ENCODE measurements around the gene UBN1.
"Not testable (repeated sequence)": the region's sequence is repeated elsewhere in the genome, so short reads cannot be mapped to it uniquely, and the experiment has no call there.

UBN1 gene

DNA sequence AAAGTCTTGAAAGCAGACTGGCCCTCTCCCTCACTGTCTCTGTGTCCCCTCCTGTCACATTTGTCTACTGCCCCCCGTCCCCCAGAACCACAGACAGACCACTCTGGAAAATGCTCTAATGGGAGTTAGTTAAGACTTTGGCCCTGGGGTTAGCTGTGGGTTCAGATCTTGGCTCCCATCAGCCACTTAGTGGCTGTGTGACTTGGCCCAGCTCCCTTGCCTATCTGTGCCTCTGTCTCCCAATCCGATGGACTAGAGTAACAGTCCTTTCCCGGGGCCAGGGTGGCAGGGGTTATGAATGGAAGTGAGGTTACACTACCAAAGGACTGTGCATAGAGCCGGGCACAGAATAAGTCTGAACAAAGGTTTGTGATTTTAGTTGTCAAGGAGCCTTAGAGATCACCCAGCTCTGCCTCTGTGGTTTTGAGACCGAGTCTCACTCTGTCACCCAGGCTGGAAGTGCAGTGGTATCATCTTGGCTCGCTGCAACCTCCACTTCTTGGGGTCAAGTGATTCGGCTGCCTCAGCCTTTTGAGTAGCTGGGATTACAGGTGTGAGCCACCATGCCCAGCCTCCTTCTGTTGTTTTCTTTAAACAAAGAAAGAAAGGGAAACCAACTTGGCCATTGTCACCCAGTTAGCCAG lies 66.0 kb downstream of the UBN1 start:
- DNase-seq = no peak

DNA sequence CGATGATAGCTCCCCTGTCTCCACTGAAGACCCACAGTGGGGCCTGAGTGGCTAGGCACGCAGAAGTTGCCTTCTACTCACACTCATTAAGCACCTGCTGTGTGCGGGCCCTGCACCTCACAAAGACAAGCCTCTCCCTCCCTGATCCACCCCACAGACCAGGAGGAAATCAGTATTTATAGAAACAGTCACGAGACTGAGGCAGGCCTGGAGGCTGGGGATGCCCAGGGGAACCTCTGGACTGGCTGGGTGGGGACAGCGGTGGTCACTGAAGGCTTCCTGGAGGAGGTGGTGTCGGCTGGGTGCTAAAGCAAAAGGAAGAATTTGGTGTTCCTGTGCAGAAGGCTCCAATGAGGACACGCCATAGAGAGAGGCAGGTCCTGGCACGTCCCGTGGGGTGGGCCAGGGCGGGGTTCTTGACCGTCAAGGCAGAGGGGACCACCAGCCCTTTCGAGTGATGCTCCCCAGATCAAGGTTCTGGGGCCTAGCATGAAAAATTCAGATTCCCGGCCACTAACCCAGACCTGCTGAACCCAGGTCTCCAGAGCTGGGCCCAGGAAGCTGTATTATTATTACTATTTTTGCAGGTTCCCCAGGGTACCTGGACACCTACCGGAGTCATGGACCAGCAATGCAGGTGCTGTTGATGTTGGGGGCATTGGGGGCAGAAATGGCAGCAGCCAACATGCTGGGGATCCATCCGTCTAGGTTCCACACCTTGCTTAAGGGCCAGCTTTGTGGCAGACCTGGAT lies 66.7 kb downstream of the UBN1 start:
- no peak for DNase-seq

DNA sequence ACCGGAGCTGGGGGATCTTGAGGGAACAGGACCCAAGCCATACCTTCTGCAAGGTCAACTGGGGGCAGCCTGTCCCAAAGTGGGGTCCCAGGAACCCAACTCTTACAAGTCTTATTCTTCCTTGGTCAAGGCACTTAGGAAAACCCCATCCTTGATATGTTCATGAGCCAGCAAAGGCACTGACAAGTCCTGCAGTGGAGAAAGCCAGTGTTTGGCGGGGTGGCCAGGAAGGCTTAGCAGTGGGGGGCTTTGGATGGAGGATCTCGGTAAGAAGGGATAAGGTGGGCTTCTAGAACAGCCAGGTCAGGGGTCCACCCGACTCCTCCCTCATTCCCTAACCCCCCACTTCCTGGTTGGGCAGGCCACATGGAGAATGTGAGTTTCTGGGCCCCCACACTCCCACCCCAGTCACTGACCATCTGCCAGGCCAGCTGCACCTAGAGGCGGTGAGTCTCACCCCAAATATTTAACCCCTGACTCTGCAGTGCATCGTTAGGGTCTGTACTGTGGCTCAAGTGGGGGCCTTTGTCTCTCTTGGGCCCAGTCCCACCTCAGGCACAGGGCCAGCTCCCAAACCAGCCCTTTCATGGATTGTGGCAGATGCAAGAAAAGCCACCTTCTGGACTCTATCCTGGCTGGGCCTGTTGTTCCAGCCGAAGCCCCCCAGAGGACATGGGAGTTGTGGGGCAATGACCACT lies 67.4 kb downstream of the UBN1 start:
- DNase-seq = no peak

DNA sequence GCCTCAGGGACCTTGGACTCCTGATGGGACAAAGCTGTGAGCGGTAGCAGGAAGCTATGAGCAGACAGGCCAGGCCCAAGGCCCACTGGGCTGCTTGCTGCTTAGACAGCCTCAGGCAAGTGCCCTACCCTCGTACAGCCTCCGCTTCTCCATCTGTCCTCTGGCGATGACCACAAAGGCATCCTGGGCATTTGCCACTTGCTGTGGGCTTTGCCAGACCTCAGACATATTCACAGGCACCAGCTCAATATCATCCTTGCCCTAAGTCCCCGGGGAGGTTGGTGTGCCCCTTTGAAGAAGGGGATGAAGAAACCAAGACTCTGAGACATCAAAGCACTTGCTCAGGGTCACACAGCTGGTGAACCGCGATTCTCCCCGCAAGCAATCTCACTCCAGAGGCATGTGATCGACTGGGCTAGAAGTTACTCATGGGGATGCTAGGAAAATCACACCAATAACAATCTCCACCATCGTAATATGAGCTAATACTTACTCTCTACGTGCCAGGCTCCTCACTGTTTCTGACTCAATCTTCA lies 68.0 kb downstream of the UBN1 start:
- no peak for DNase-seq

DNA sequence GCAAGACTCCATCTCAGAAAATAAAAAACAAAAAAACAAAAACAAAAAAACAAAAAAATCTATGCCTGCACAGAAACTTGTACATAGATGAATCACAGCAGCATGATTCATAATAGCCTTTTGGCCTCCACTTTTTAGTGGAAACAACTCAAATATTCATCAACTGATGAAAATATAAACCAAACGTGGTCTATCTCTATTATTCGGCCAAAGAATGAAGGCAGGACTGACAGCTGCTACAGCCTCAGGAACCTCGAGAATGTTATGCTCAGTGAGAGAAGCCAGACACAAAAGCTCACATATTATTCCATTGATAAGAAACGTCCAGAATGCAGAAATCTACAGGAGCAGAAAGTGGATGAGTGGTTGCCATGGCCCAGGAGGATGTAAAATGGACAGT lies 69.8 kb downstream of the UBN1 start:
- no peak for DNase-seq

DNA sequence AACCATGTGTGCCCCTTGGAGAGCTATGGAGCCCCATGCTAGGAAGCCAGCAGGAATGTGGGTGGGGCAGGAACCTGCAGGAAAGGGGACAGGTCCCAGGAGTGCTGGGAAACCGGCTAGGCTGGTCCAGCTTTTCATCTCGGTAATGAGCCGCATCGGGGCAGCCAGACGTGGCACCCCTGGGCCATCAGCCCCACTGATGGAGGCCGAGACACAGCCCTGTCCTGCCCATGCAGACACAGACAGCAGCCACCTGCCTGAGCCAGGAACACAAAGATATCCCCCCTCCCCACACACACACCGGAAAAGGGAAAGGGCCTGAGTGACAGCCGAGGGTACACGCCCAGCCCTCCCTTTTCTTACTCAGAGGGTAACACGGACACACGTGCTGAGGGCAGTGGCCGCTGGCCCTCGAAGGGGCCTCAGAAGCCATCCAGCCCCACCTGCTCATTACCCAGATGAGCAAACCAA lies 71.5 kb downstream of the UBN1 start:
- DNase-seq = no peak

DNA sequence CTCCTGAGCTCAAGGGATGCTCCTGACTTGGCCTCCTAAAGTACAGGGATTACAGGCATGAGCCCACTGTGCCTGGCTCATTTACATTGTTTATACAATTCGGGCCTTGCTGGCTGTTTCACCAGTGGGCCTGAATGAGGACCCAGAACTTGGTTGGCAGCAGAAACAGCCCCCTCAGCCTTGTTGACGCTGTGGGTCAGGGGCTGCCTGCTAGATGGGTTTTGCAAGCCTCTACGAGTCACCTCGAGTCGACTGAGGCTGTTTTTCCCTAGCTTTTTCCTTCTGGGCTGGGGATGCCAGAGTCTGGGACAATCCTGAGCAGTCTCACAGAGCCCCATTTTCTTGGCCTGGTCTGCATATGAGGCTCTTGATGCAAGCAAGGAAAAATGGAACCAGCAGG lies 73.5 kb downstream of the UBN1 start:
- DNase-seq = no peak

DNA sequence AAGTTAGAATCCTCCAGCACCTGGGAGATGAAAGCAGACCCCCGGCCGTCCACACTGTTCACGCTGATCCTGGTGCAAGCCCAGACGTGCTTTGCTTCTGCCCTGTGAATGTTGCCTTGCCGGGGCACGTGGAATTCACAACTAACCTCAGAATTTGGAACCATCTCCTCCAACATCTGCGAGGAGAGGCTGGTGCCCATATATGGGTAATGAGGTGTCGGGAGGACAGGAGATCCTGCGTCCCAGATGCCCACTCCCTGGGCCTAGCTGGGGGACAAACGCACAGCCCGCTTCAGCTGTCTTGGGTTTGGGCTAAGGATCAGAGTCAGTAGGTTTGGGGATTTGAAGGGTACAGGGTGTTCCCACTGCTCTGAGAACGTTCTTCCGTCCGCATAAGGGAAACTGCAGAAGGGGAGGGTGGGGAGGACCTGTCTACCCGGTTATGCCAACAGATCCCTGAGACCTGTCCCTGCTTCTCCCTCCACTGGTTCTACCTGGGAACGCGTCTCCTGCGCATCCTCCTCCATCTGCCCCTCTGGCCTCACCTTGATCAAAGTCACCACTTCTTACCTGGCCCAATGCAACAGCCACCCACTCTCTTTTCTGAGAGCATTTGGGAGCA lies 75.6 kb downstream of the UBN1 start:
- no peak for DNase-seq

DNA sequence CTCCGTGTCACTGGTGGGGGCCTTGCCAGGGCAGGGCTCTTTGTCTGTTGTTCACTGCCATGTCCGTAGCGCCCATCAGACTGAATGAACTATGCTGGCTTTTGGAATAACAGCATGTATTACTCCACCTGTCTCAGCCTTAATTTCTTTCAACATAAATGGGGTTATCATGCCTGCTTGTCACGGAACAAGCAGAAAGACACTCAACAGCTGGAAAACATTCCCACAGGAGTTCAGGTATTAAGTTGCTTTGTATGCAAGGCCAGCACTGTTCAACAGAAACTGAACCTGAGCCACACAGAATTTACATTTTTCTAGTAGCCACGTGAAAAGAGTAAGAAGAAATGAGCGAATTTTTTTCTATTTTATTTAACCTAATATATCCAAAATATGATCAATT lies 76.6 kb downstream of the UBN1 start:
- DNase-seq = no peak

DNA sequence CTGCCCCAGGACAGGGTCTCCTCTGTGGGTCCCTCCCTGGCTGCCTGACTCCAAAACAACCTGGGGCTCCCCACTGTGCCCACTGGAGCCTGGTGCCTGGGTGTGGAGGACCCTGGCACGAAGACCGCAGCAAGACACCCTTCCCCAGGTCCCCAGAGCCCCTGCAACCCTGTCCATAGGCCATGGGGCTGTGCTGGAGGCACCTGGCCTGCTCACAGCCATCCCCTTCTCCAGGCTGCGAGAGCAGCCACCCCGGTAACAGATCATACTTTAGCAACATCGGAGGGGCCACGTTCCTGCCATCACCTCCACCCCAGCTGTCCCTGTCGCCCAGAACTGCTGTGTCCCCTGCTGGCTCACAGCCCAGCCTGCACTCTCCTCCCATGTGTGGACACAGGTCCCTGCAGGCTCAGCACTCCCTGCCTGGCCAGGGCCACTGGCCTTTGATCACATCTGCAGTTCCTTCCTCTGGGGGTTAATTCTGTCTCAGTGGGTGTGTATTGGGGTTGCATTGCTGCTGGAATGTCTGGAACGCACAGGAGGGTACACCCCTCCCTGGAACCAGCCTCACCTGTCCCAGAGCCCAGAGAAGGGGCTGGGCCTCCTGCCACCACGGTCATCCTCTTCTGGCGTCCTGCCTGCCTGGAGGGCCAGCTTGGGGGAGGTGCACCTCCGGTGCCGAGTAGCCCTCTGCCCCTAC lies 77.5 kb downstream of the UBN1 start:
- no peak for DNase-seq

DNA sequence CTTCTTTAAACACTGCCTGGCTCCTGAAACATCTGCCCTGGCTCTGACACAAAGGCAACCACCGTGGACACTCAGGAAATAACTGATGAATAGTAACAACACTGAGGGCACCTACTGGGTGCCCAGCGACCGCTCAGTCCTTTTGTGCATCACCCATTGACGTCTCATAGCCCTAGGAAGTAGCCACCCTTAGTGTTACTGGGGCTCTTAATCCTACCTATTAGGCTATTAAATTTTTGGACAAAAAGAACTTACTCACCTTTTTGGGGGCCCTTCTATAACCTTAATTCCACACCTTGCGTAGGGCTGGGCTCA lies 78.0 kb downstream of the UBN1 start:
- no peak for DNase-seq

DNA sequence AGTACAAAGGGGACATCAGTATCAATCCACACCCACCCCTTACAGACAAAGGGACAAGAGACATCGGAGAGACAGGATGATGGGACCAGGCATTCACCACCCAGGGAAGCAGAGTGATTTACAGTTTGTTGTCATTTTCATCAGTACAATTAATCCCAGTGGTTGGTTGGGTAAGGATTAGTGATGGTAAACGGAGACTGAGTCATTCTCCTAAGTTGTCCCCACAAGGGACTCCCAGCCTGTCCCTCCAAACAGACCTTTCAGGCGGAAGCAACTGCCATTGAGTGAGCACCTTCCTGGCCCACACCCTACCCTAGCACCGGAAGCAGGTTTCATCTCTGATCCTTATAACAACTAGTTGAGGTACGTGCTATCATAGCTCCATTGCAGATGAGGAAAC lies 78.5 kb downstream of the UBN1 start:
- DNase-seq = no peak

DNA sequence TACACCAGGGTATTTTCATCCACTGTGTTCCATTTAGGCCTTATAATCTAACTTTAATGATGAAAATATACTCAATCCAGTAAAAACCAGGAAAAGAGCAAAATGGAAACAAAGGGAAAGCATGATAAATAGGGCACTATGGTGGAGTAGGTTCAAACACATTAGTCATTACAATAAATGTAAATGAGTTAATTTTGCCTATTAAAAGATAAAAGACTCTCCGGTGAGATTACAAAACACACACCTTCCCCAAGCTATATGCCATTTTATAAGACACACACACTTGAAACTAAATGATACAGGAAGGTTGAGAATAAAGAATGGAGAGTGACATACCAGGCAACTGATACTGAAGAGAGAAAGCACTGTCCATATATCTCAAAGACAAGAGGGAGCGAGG lies 79.6 kb downstream of the UBN1 start:
- no peak for DNase-seq

DNA sequence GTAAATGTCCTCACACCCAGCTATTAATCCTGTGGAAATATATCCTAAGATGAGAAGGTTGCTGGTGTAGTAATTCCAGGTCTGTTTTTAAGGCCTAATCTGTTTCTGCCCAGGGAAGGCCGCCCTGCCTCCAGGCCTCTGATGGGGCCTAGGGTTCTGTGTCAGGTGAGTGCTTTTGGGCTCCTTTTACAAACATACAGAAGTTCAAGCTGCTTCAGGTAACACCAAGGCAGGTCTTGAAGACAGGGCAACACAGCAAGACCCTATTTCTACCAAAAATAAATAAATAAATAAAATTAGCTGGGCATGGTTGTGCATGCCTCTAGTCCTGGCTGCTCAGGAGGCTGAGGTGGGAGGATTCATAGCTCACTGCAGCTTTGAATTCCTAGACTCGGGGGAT lies 80.4 kb downstream of the UBN1 start:
- no peak for DNase-seq

DNA sequence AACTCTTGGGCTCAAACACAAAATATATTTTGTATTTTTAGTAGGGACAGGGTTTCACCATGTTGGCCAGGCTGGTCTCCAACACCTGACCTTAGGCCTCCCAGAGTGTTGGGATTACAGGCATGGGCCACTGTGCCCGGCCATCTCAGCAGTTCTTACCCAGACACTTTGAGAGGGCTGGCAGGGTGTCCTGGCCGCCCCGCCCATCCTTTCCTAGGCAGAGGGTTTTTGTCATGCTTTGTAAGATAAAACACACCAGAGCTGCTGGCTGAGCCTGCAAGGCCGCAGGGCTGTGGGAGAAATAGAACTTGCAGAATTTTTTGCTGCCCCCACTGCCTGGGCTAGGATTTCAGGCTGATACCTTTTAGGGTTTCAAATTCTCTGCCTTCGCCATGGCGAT lies 80.9 kb downstream of the UBN1 start:
- no peak for DNase-seq

DNA sequence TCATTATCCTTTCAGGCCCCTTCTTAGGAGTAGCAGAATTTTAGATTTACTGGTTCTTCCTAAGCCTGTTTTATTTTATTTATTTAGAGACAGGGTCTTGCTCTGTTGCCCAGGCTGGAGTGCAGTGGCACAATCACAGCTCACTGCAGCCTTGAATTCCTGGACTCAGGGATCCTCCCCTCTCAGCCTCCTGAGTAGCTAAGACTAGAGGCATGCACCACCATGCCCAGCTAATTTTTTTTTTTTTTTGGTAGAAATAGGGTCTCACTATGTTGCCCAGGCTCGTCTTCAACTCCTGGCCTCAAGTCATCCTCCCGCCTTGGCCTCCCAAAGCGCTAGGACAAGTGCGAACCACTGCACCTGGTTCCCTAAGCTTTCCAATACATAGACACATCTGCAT lies 82.3 kb downstream of the UBN1 start:
- not testable (repeated sequence) for DNase-seq

DNA sequence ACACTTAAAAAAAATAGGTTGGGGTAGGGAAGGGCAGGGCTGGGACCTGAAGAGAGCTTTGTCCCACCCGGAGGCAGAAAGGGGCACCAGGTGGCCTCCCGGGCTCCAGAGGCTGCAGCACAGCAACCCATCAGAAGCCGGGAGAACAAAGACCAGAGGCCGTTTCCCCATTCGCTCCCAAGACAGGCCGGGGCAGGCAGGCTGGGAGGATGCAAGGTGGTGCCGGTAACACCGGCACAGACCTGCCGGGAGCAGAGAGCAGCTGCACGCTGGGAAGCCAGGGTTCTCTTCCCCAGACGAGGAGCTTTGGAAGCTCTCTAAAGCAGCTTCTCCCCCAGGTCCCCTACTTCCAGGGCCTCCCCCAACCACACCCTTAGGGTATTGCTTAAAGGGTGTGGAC lies 84.1 kb downstream of the UBN1 start:
- no peak for DNase-seq
